H9 (cell line): ENCODE data around the gene CNGB1. TPM values are rescaled to one million over a fixed set of nuclear protein-coding genes. Genes with fewer than 3 reads are reported as not detected.

ENCODE experiments used
- DNase-seq: peaks from one replicate; pipeline ENCODE4 v3.0.0-alpha.2; 2017
- H2AFZ ChIP-seq: one replicate; pipeline ENCODE4 v1.6.1; 2013; ENCODE audit warnings: mild to moderate bottlenecking, low read length, control low read depth, moderate library complexity
- H2AK5ac ChIP-seq: 2 replicates; pipeline ENCODE4 v1.6.1; 2013; ENCODE audit warnings: low read length, control low read depth, mixed read lengths; ENCODE audit not compliant: insufficient read length
- H2BK120ac ChIP-seq: one replicate; pipeline ENCODE4 v1.6.1; 2013; ENCODE audit warnings: low read depth, mild to moderate bottlenecking, low read length, control low read depth, inconsistent platforms; ENCODE audit not compliant: poor library complexity, severe bottlenecking
- H2BK12ac ChIP-seq: 2 replicates; pipeline ENCODE4 v1.6.1; 2013; ENCODE audit warnings: low read length, control low read depth, mixed read lengths, low read depth; ENCODE audit not compliant: insufficient read length
- H2BK15ac ChIP-seq: 2 replicates; pipeline ENCODE4 v1.6.1; 2013; ENCODE audit warnings: low read depth, low read length, control low read depth
- H2BK20ac ChIP-seq: one replicate; pipeline ENCODE4 v1.6.1; 2013; ENCODE audit warnings: low read depth, mild to moderate bottlenecking, low read length, control low read depth, inconsistent platforms; ENCODE audit not compliant: poor library complexity, severe bottlenecking
- H2BK5ac ChIP-seq: 2 replicates; pipeline ENCODE4 v1.6.1; 2013; ENCODE audit warnings: low read length, control low read depth, mixed read lengths; ENCODE audit not compliant: insufficient read length
- H3K14ac ChIP-seq: 2 replicates; pipeline ENCODE4 v1.6.1; 2013; ENCODE audit warnings: low read length, control low read depth; ENCODE audit not compliant: insufficient read depth
- H3K18ac ChIP-seq: 2 replicates; pipeline ENCODE4 v1.6.1; 2013; ENCODE audit warnings: low read depth, mild to moderate bottlenecking, mixed read lengths, low read length, control low read depth; ENCODE audit not compliant: insufficient read length
- H3K23ac ChIP-seq: 2 replicates; pipeline ENCODE4 v1.6.1; 2013; ENCODE audit warnings: low read length, control low read depth, mixed read lengths, low read depth; ENCODE audit not compliant: insufficient read length
- H3K23me2 ChIP-seq: 2 replicates; pipeline ENCODE4 v1.6.1; 2013; ENCODE audit warnings: low read depth, mild to moderate bottlenecking, mixed read lengths, low read length, control low read depth; ENCODE audit not compliant: insufficient read length, poor library complexity, severe bottlenecking
- H3K27ac ChIP-seq: 2 replicates; pipeline ENCODE4 v1.5.1; 2013; ENCODE audit warnings: low read length, control low read depth, mixed read lengths, low read depth; ENCODE audit not compliant: insufficient read length
- H3K27me3 ChIP-seq: 2 replicates; pipeline ENCODE4 v1.6.1; 2013; ENCODE audit warnings: low read length, control low read depth, inconsistent platforms; ENCODE audit not compliant: insufficient read depth
- H3K4ac ChIP-seq: 2 replicates; pipeline ENCODE4 v1.6.1; 2013; ENCODE audit warnings: low read depth, mild to moderate bottlenecking, control low read depth, inconsistent platforms, low read length, moderate library complexity
- H3K4me1 ChIP-seq: 2 replicates; pipeline ENCODE4 v1.6.1; 2013; ENCODE audit warnings: low read length, control low read depth, inconsistent platforms; ENCODE audit not compliant: insufficient read depth
- H3K4me2 ChIP-seq: 2 replicates; pipeline ENCODE4 v1.6.1; 2013; ENCODE audit warnings: low read length, control low read depth, mixed read lengths; ENCODE audit not compliant: insufficient read length, insufficient read depth
- H3K56ac ChIP-seq: 2 replicates; pipeline ENCODE4 v1.6.1; 2013; ENCODE audit warnings: low read depth, mild to moderate bottlenecking, mixed read lengths, low read length, control low read depth; ENCODE audit not compliant: insufficient read length
- H3K79me1 ChIP-seq: 2 replicates; pipeline ENCODE4 v1.6.1; 2013; ENCODE audit warnings: low read depth, mild to moderate bottlenecking, moderate library complexity, low read length, control low read depth, inconsistent platforms; ENCODE audit not compliant: insufficient read depth, poor library complexity, severe bottlenecking
- H3K79me2 ChIP-seq: 2 replicates; pipeline ENCODE4 v1.6.1; 2013; ENCODE audit warnings: low read length, control low read depth, inconsistent platforms; ENCODE audit not compliant: insufficient read depth
- H3K9ac ChIP-seq: 2 replicates; pipeline ENCODE4 v1.6.1; 2013; ENCODE audit warnings: low read length, control low read depth, mixed read lengths; ENCODE audit not compliant: insufficient read length; ENCODE audit errors: extremely low read depth
- H3K9me3 ChIP-seq: one replicate; pipeline ENCODE4 v1.6.1; 2013; ENCODE audit warnings: low read depth, low read length, inconsistent platforms; ENCODE audit not compliant: control insufficient read depth
- H3T11ph ChIP-seq: one replicate; pipeline ENCODE4 v1.6.1; 2013; ENCODE audit warnings: mild to moderate bottlenecking, low read length, control low read depth, inconsistent platforms
- H4K20me1 ChIP-seq: one replicate; pipeline ENCODE4 v1.6.1; 2013; ENCODE audit not compliant: control insufficient read depth, insufficient read length, insufficient read depth
- H4K5ac ChIP-seq: 2 replicates; pipeline ENCODE4 v1.6.1; 2013; ENCODE audit warnings: low read depth, mild to moderate bottlenecking, mixed read lengths, low read length, control low read depth; ENCODE audit not compliant: insufficient read length
- H4K8ac ChIP-seq: replicated peaks from 2 replicates; pipeline ENCODE4 v1.6.1; 2013; ENCODE audit warnings: low read length, control low read depth, mixed read lengths, low read depth; ENCODE audit not compliant: insufficient read length
- H4K91ac ChIP-seq: 2 replicates; pipeline ENCODE4 v1.6.1; 2013; ENCODE audit warnings: low read depth, mild to moderate bottlenecking, moderate library complexity, mixed read lengths, low read length, control low read depth; ENCODE audit not compliant: insufficient read length
- H3K27ac Mint-ChIP-seq, 3 experiments: 2 replicates in 2 of 3; 3 replicates in 1 of 3; pipeline ENCODE4 v1.8.0; 2020 to 2021; ENCODE audit warnings: mixed read lengths in 3 of 3, mild to moderate bottlenecking in 1 of 3, moderate library complexity in 1 of 3
- H3K27me3 Mint-ChIP-seq: 2 replicates; pipeline ENCODE4 v1.8.0; 2021; ENCODE audit warnings: low read depth, mild to moderate bottlenecking, moderate library complexity, mixed read lengths
- H3K36me3 Mint-ChIP-seq, 3 experiments: 2 replicates in 2 of 3; 3 replicates in 1 of 3; pipeline ENCODE4 v1.8.0; 2020 to 2021; ENCODE audit warnings: low read depth in 3 of 3, mixed read lengths in 3 of 3; ENCODE audit not compliant: insufficient read depth in 1 of 3
- H3K4me1 Mint-ChIP-seq, 2 experiments: 2 replicates each; pipeline ENCODE4 v1.8.0; 2020; ENCODE audit warnings: mixed read lengths in 2 of 2
- H3K4me3 Mint-ChIP-seq, 2 experiments: 2 replicates in 1 of 2; 3 replicates in 1 of 2; pipeline ENCODE4 v1.8.0; 2020 to 2021; ENCODE audit warnings: mild to moderate bottlenecking in 2 of 2, mixed read lengths in 2 of 2, moderate library complexity in 1 of 2
- H3K9me3 Mint-ChIP-seq, 2 experiments: 2 replicates in 1 of 2; 3 replicates in 1 of 2; pipeline ENCODE4 v1.8.0; 2020; ENCODE audit warnings: mild to moderate bottlenecking in 2 of 2, mixed read lengths in 2 of 2, moderate library complexity in 1 of 2
- WGBS: extraction: QIAGEN DNeasy Blood & Tissue Kit; methylation state at CpG from one replicate; pipeline ENCODE4 v1.1.7; 2013; ENCODE audit warnings: missing lambda C conversion rate, low lambda C conversion rate, mixed read lengths; ENCODE audit not compliant: insufficient read length; ENCODE audit errors: extremely low coverage; 5-methylcytosine and 5-hydroxymethylcytosine counted together
- total RNA-seq: library from RNA; stranded (reverse); gene quantifications from 2 replicates; pipeline ENCODE4 v1.2.1, GENCODE V29; 2021
- TF ChIP-seq, protein P1 (sequence below): fragments of 200-600 bp; sonication (generic); conservative IDR thresholded peaks from 3 replicates; pipeline ENCODE4 v1.8.0; 2021; ENCODE audit warnings: antibody characterized with exemption, mild to moderate bottlenecking

Gene CNGB1
- total RNA-seq, 1 experiment from 2014 or later, result not detected

DNA sequence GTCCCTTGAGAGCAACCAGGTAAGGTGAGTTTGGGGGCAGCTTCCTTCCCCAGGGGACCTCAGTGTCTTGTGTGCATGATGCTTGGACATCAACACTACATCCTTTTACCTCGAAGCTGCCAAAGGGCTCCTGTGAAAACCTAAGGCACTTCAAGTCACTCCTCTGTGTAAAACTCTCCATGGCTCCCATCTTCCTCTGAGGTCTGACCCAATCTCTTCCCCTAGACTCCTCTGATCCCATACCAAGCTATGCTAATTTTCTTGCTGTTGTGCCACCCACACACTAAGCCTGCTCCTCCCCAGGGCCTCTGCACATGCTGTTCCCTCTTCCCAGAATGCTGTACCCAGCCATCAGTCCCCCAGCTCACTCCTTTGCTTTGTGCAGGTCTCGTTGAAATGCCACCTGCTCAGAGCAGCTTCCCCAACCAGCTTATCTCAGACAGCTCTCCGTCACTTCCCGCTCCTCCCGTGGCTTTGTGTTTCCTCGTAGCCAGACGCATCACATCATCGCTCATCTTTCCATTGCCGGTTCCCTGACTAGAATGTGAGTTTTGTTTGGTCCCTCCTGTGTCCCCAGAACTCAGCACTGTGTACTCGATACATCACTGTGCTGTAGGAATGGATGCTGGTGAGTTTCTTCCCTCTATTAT, 78.4 kb downstream of the CNGB1 start:
- H2BK12ac ChIP-seq, result no peak overlapping the region
- no peak overlapping the region for H3K4me2 ChIP-seq
- H3K4me1 ChIP-seq, result peaks cover 3% of the 10 kb centered on the region; the same call in 1 of the 2 replicates
- H3K27me3 Mint-ChIP-seq, result peaks cover 7% of the 10 kb centered on the region
- no peak overlapping the region for H3T11ph ChIP-seq
- H4K5ac ChIP-seq, result no peak overlapping the region
- no peak overlapping the region for H3K14ac ChIP-seq
- H4K91ac ChIP-seq, result no peak overlapping the region
- H3K79me2 ChIP-seq, result no peaks in the 10 kb centered on the region
- H3K9me3 ChIP-seq, result no peaks in the 10 kb centered on the region
- TF ChIP-seq, protein P1, sequence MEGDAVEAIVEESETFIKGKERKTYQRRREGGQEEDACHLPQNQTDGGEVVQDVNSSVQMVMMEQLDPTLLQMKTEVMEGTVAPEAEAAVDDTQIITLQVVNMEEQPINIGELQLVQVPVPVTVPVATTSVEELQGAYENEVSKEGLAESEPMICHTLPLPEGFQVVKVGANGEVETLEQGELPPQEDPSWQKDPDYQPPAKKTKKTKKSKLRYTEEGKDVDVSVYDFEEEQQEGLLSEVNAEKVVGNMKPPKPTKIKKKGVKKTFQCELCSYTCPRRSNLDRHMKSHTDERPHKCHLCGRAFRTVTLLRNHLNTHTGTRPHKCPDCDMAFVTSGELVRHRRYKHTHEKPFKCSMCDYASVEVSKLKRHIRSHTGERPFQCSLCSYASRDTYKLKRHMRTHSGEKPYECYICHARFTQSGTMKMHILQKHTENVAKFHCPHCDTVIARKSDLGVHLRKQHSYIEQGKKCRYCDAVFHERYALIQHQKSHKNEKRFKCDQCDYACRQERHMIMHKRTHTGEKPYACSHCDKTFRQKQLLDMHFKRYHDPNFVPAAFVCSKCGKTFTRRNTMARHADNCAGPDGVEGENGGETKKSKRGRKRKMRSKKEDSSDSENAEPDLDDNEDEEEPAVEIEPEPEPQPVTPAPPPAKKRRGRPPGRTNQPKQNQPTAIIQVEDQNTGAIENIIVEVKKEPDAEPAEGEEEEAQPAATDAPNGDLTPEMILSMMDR, result no peak
- H3K18ac ChIP-seq, result no peak overlapping the region
- H3K4me1 Mint-ChIP-seq, result peaks cover 16 to 30% of the 10 kb centered on the region in 2 experiments
- no peaks in the 10 kb centered on the region for H4K20me1 ChIP-seq
- H3K4ac ChIP-seq, result no peak overlapping the region
- H2BK120ac ChIP-seq, result no peak overlapping the region
- no peak overlapping the region for H3K23ac ChIP-seq
- H3K27ac ChIP-seq, result no peak overlapping the region
- no peak overlapping the region for H3K4me3 Mint-ChIP-seq
- no peaks in the 10 kb centered on the region for H3K27me3 ChIP-seq
- H3K9me3 Mint-ChIP-seq, result no peaks in the 10 kb centered on the region
- no peak overlapping the region for H2BK5ac ChIP-seq
- no peak overlapping the region for H3K9ac ChIP-seq
- DNase-seq, result no peak
- no peaks in the 10 kb centered on the region for H3K23me2 ChIP-seq
- no CpG with 5 or more reads among the region's 10 CpGs for WGBS
- H2AFZ ChIP-seq, result no peak overlapping the region
- H3K79me1 ChIP-seq, result no peaks in the 10 kb centered on the region
- no peak overlapping the region for H2BK15ac ChIP-seq
- no peak overlapping the region; a peak in 2 of 7 replicates for H3K27ac Mint-ChIP-seq
- no peaks in the 10 kb centered on the region for H3K36me3 Mint-ChIP-seq
- H3K56ac ChIP-seq, result no peak overlapping the region
- no peak overlapping the region for H4K8ac ChIP-seq
- H2BK20ac ChIP-seq, result no peak overlapping the region
- H2AK5ac ChIP-seq, result no peak overlapping the region
